Measurements from ENCODE around the gene KLHL29.

- TF ChIP-seq CTCF (IDR thresholded peaks at IDR 0.05; ENCODE audit: poor library complexity, severe bottlenecking) (no peak), EP300 (conservative IDR thresholded peaks at IDR 0.05; ENCODE audit: poor library complexity, severe bottlenecking) (no peak), POLR2AphosphoS5 (IDR thresholded peaks at IDR 0.05) (no peak), EZH2 (IDR thresholded peaks at IDR 0.05; ENCODE audit: borderline replicate concordance, insufficient read depth, low read length, poor library complexity, severe bottlenecking) (no peak), TAF1 (IDR thresholded peaks at IDR 0.05; ENCODE audit: low read depth) (no peak), RAD21 (conservative IDR thresholded peaks at IDR 0.05) (no peak)
These were observed 199.2 kb downstream of the KLHL29 start for GRCh38 chr2:23584054-23584745.
